Psoas muscle (tissue), 8 donors: ENCODE results near the gene CRISPLD2. TPM values are rescaled to one million over a fixed set of nuclear protein-coding genes. Genes with fewer than 3 reads are reported as not detected.

Source experiments
- ATAC-seq, 4 donors: fragments of 200-7000 bp; cut with Tn5 transposase; one replicate each; pipeline ENCODE4 v1.9.1; 2020; ENCODE audit warnings: moderate library complexity in 3 of 4, mild to moderate bottlenecking in 2 of 4
- DNase-seq, 2 donors: peaks; one replicate each; pipeline ENCODE4 v3.0.0-alpha.2; 2020
- H3K27ac ChIP-seq: fragments of 200-600 bp; one replicate; pipeline ENCODE4 v1.8.0; 2022
- H3K27me3 ChIP-seq, 3 donors: fragments of 200-600 bp in 1 of 3; one replicate each; pipeline versions ENCODE4 v1.6.1 to v1.8.0; 2013 to 2022; ENCODE audit warnings: low read length in 2 of 3, mild to moderate bottlenecking in 2 of 3, moderate library complexity in 1 of 3; ENCODE audit not compliant: insufficient read depth in 3 of 3
- H3K36me3 ChIP-seq, 2 donors: fragments of 200-600 bp in 1 of 2; one replicate each; pipeline versions ENCODE4 v1.6.1 to v1.8.0; 2013 to 2022; ENCODE audit warnings: low read depth in 1 of 2, mild to moderate bottlenecking in 1 of 2, moderate library complexity in 1 of 2; ENCODE audit not compliant: insufficient read depth in 1 of 2
- H3K4me1 ChIP-seq: fragments of 200-600 bp; one replicate; pipeline ENCODE4 v1.8.0; 2022
- H3K4me3 ChIP-seq: fragments of 200-600 bp; one replicate; pipeline ENCODE4 v1.8.0; 2022; ENCODE audit warnings: mild to moderate bottlenecking
- H3K9me3 ChIP-seq: fragments of 200-600 bp; one replicate; pipeline ENCODE4 v1.8.0; 2022
- WGBS, 3 donors: extraction: QIAGEN DNeasy Blood & Tissue Kit; methylation state at CpG; one replicate each; pipeline versions ENCODE4 v1.1.6 to v1.1.7; 2013; 5-methylcytosine and 5-hydroxymethylcytosine counted together
- intact Hi-C, 2 donors: fragments of 100-400 bp; cut with DNase I; formaldehyde crosslinking; loops; one replicate each; pipeline versions ENCODE4 v1.11.0 to v1.14.2; 2022
- polyA plus RNA-seq, 3 donors: library from polyadenylated mRNA; stranded (reverse); fragments of 200-250 nt; gene quantifications; one replicate each; pipeline ENCODE4 v1.2.3, GENCODE V29; 2013
- total RNA-seq, 4 donors: library from RNA; stranded (reverse); fragmentation: NEBNext Ultra II Directional in 2 of 4; extraction: Animal tissue kit (Norgen Biotek cat#: 25700) in 2 of 4; gene quantifications; one replicate each; pipeline versions ENCODE4 v1.2.1 to v1.2.4, GENCODE V29; 2021 to 2023
- TF ChIP-seq, protein P1 (sequence below): fragments of 200-600 bp; IDR thresholded peaks from one replicate; pipeline ENCODE4 v1.8.0; 2022; ENCODE audit warnings: antibody characterized with exemption
- donor health status: healthy with polysubstance abuse.
- donor health status: DM: no; HTN: no; CAD: no; lungs with moderate emphysema.
- donor health status: Bipolar disorder and iron deficiency.
- donor health status: healthy.
- donor health status: DM: yes; HTN: yes; CAD: no.
- donor health status: DM: no; HTN: no; CAD: no.
- donor health status: DM: no; HTN: no; CAD: no.
- donor health status: DM: yes; HTN: yes; CAD: no.

The CRISPLD2 gene
- total and polyA plus RNA-seq, 7 donors = 7.1 to 28.6 (median 11.5) TPM

DNA sequence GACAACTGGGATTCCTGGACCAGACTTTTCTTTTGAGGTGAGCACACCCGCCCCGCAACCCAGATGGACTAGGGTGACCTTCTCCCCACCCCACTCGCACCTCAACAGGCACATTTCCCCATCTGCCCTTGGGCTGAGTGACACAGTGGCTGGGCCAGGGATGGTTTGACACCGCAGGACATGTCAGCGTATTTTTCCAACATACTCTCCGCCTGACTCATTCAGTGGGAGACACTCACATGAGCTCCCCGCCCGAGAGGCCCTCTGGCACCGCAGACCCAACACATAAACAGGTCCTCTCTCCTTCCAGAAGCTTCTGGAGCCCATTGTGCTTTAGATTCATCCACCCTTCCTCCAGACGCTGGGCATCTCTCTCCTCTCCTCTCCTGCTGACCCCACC is 122.1 kb downstream of the CRISPLD2 start:
- WGBS, 3 donors = 94 to 96% (median 95%) methylated on average over 10 of the region's 10 CpGs
- H3K27me3 ChIP-seq = no peaks in the 10 kb centered on the region
- ATAC-seq = peak in 1 of 4 donors; percentile 16
- H3K36me3 ChIP-seq = no peaks in the 10 kb centered on the region
- no peak overlapping the region for H3K4me3 ChIP-seq
- H3K27ac ChIP-seq = no peak overlapping the region
- intact Hi-C loops = no loop called here
- H3K4me1 ChIP-seq = no peaks in the 10 kb centered on the region
- H3K9me3 ChIP-seq = no peaks in the 10 kb centered on the region
- DNase-seq = no peak
- TF ChIP-seq, protein P1, sequence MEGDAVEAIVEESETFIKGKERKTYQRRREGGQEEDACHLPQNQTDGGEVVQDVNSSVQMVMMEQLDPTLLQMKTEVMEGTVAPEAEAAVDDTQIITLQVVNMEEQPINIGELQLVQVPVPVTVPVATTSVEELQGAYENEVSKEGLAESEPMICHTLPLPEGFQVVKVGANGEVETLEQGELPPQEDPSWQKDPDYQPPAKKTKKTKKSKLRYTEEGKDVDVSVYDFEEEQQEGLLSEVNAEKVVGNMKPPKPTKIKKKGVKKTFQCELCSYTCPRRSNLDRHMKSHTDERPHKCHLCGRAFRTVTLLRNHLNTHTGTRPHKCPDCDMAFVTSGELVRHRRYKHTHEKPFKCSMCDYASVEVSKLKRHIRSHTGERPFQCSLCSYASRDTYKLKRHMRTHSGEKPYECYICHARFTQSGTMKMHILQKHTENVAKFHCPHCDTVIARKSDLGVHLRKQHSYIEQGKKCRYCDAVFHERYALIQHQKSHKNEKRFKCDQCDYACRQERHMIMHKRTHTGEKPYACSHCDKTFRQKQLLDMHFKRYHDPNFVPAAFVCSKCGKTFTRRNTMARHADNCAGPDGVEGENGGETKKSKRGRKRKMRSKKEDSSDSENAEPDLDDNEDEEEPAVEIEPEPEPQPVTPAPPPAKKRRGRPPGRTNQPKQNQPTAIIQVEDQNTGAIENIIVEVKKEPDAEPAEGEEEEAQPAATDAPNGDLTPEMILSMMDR = no peak

GRCh38 chr16:84942786-84943185 is 123.0 kb downstream of the CRISPLD2 start:
- Histone ChIP-seq H3K27ac (no peak overlapping the region), H3K36me3 (no peaks in the 10 kb centered on the region), H3K9me3 (no peaks in the 10 kb centered on the region), H3K27me3 (no peaks in the 10 kb centered on the region), H3K4me3 (no peak overlapping the region), H3K4me1 (no peaks in the 10 kb centered on the region)
- TF ChIP-seq, protein P1 = no peak
- DNase-seq = no peak
- WGBS, 3 donors = 96 to 99% (median 97%) methylated on average over 4 of the region's 4 CpGs
- ATAC-seq = no peak
- intact Hi-C loops = no loop called here

DNA sequence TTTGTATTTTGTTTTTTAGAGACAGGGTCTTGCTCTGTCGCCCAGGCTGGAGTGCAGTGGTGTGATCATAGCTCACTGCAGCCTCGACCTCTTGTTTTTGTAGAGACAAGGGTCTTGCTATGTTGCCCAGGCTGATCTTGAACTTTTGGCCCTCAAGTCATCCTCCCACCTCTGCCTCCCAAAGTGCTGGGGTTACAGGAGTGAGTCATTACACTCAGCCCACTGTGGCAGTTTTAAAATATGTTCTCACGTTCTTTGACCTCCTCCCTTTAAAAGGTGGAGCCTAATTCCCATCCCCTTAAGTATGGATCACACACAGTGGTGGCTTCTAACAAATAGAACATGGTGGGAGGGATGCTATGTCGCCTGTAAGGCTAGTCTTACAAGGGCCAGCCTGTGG is 123.8 kb downstream of the CRISPLD2 start:
- no peak for DNase-seq

DNA sequence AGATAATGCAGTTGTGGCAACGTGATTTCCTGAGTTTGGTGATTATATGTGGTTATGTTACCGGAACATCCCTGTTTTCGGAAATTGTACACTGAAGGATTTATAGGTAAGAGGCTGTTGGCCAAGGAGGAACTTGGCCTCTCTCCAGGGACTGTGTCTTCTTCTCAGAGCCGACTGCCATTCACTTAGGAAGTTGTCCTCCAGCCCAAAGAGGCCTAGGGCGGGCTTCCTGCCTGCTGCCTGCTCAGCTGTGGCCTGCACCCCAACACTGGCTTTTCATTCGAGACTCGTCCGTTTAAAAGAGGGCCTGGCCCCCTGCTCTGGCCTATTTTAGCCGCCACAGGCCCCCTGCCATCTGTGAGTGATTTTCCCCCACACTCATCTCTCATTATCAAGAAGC is 127.2 kb downstream of the CRISPLD2 start:
- Histone ChIP-seq H3K4me3 (no peak overlapping the region), H3K27me3 (no peaks in the 10 kb centered on the region), H3K27ac (no peak overlapping the region), H3K36me3 (no peaks in the 10 kb centered on the region), H3K4me1 (no peaks in the 10 kb centered on the region), H3K9me3 (no peaks in the 10 kb centered on the region)
- 30 to 64% (median 43%) methylated on average over 9 of the region's 9 CpGs for WGBS, 3 donors
- peak in 2 of 4 donors; percentile 26 to 60 for ATAC-seq
- intact Hi-C loops = no loop called here
- no peak for DNase-seq
- TF ChIP-seq, protein P1 = no peak

More for the DNA sequence above, 123.8 kb downstream of the CRISPLD2 start:
- no peaks in the 10 kb centered on the region for H3K9me3 ChIP-seq
- H3K4me3 ChIP-seq = no peak overlapping the region
- no peaks in the 10 kb centered on the region for H3K4me1 ChIP-seq
- H3K36me3 ChIP-seq = no peaks in the 10 kb centered on the region
- 85 to 88% (median 86%) methylated on average over 4 of the region's 4 CpGs for WGBS, 3 donors
- no peak overlapping the region for H3K27ac ChIP-seq
- intact Hi-C loops = no loop called here
- ATAC-seq = no peak
- no peaks in the 10 kb centered on the region for H3K27me3 ChIP-seq
- TF ChIP-seq, protein P1 = no peak
